GM21367 (cell line): ENCODE measurements around the gene DGKA.
"Not testable (repeated sequence)": the region's sequence is repeated elsewhere in the genome, so short reads cannot be mapped to it uniquely, and the experiment has no call there.

Source experiments
- ATAC-seq: cut with Tn5 transposase; IDR thresholded peaks from one replicate; pipeline ENCODE4 v1.9.1; 2021; ENCODE audit not compliant: unreplicated experiment

Gene DGKA

DNA sequence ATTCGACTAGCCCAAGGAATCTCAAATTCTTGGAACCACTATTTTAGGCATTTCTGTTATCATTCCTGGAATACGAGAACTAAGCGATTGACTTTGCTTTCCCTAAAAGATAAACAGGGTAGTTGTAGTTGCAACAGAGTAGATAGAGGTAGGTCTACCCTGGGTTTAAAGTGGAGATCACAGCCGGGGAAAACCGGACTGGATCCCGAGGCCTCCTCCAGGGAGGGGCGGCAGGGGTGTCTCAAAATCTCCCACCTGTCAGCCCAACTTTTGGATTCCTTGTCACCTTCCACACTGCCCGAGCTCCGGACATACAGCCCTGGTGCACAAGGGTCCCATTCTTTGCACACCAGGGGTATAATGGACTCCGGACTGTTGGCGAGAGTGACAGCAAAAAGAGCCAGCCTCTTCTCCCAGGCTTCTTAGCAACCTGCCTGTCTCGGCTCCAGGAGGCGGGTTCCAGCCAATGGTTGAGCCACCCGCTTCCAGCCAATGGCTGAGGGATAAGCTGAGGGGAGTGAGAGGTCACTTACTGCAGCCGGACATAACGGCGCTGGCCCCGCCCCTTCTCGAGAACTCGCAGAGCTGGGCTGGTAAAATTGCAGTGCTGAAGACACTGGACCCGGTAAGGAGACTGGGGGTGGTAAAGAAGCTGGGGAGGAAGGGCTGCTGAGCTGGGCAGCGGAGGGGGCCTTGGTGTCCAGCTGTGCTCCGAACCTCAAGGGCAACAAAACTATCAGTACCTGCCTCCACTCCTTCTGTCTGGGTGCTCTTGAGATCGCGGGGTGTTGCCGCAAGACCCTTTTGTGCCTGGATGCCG lies 66.0 kb downstream of the DGKA start, which contains the start of gene SUOX:
Gene SUOX (plus strand): TSS at position 562 of the 820 bp plus-strand sequence. CDS start 4,946 bp downstream, outside the sequence.
- peak; percentile 95 for ATAC-seq

DNA sequence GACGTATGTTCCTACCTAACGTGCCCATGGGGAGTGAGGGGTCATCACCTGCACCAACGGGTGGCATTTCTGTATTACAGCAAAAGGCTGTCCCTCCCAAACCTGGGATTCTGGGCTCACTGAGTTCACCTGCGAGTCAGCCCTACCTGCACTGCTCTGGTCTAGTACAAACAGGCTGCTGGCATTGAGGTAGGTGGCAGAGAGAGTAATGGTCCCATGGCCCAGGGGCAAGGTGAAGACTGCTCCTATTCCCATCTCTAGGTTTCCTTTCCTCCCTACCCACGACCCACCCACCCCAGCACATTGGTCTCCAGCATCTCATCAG lies 66.5 kb downstream of the DGKA start:
- no peak for ATAC-seq

DNA sequence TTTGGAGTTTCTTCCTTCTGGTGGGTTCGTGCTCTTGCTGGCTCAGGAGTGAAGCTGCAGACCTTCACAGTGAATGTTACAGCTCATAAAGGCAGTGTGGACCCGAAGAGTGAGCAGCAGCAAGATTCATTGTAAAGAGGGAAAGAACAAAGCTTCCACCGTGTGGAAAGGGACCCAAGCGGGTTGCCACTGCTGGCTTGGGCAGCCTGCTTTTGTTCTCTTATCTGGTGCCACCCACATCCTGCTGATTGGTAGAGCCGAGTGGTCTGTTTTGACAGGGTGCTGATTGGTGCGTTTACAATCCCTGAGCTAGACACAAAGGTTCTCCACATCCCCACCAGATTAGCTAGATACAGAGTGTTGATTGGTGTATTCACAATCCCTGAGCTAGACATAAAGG lies 68.6 kb downstream of the DGKA start:
- ATAC-seq, result not testable (repeated sequence)

DNA sequence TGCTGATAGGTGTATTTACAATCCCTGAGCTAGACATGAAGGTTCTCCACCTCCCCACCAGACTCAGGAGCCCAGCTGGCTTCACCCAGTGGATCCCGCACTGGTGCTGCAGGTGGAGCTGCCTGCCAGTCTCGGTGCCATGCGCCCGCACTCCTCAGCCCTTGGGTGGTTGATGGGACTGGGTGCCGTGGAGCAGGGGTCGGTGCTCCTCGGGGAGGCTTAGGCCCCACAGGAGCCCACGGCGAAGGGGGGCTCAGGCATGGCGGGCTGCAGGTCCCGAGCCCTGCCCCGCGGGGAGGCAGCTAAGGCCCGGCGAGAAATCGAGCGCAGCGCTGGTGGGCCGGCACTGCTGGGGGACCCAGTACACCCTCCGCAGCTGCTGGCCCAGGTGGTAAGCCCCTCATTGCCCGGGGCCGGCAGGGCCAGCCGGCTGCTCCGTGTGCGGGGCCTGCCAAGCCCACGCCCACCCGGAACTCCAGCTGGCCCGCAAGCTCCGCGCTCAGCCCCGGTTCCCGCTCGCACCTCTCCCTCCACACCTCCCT lies 69.1 kb downstream of the DGKA start:
- ATAC-seq, result not testable (repeated sequence)

DNA sequence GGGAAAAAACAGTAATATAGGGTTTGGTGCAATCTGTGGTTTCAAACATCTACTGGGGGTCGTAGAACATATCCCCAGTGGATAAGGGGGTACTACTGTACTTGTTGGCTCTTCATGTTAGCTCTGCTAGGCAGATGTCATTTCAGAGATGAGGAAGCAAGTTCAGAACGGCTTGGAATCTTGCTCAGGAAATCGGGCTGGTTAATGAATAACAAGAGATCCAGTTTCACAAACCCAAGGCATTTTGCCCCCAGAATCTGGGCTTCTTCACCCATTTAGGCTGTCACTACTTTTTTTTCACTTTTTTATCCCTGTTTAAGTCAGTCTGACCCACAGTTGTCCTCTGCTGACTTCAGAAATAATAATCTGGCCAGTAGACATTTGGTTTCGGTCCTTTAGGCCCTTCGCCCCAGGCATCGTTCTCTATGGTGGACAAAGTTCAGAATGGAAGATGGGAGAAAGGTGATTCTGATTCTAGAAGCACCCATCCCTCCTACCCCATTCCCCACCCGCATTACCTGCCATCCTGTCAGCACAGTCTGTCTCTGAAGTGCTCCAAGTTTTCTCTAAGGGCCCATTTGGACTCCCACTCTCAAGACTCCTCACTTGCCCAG lies 70.6 kb downstream of the DGKA start:
- ATAC-seq, result no peak

DNA sequence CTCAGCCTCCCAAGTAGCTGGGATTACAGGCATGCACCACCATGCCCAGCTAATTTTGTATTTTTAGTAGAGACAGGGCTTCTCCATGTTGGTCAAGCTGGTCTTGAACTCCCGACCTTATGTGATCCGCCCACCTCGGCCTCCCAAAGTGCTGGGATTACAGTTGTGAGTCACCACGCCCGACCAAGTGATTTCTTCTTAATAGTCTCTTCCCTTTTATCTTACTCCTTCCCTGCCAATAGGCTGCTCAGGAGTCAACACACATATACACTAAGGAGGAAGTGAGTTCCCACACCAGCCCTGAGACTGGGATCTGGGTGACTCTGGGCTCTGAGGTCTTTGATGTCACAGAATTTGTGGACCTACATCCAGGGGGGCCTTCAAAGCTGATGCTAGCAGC lies 72.4 kb downstream of the DGKA start:
- ATAC-seq, result not testable (repeated sequence)
